NCI-H1694 treated with DMSO at 0.1 percent for 48 hours (cell line): ENCODE results near the gene CNOT9.
"Not testable (repeated sequence)": the region's sequence is repeated elsewhere in the genome, so short reads cannot be mapped to it uniquely, and the experiment has no call there.

Source experiments
- DNase-seq: peaks from one replicate; lab custom pipeline; 2025; lab: John Stamatoyannopoulos, UW

Gene CNOT9, protein sequence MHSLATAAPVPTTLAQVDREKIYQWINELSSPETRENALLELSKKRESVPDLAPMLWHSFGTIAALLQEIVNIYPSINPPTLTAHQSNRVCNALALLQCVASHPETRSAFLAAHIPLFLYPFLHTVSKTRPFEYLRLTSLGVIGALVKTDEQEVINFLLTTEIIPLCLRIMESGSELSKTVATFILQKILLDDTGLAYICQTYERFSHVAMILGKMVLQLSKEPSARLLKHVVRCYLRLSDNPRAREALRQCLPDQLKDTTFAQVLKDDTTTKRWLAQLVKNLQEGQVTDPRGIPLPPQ

DNA sequence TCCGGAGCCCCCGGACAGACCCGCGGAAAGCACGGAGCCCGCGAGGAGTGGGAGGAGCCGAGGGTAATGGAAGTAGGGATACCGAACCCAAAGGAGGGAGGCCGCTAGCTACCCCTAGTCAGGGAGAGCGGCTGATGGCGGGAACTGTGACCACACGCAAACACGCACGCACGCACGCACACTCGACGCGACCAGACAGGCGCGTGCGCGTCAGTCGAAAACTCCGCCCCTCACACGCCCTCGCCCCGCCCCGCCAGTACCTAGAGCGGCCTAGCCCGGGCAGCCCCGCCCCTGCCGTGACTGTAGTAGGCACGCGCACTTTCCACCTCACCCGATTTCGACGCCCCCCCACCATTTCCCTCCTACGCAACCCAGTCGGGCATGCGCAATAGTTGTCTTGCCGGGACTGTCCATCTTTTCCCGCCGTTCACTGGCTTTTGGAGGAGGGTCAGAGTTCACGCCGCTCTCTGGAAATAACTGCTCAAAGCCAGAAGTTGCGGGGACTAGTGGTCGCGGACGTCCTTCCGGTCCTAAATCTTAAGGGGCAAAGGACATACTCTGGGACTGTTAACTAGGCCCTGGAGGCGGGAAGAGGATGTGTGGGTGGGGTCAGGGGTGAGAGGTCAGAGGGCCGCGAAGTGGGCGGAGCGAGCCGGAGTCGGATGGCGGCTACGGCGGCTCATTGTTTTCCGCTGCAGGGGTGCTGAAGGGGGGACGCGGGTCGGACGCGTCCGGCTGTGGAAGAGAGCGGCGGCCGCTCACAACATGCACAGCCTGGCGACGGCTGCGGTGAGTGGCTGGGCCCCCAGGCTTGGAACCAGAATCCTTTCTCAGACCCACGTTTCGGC, at the start of gene CNOT9, which contains the start of gene USP37:
CNOT9 (plus strand) TSS at position 650 of the 848 bp plus-strand sequence; CDS start at position 766, 116 bp downstream.
USP37 (minus strand) TSS at position 162 of the 848 bp plus-strand sequence. CDS start 9,698 bp downstream, outside the sequence.
- DNase-seq, result peak; percentile 98

DNA sequence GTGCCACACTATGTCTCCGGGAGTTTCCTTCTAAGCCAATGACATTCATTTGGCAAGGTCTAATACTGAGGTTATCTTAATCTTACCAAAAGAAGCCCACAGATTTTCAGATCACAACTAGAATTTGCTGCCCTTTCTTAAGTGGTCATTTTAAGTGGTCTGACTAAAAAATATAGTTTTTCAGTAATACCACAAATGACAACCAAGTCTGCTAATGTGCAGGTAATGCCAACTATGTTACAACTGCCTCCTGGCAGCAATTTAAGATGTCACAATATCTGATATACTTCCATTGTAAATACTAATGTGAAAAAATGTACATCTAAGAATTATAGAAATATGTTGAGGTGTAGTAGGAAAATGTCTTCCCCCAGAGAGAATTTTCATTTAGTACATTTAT, 49.8 kb upstream of the CNOT9 start:
- DNase-seq, result no peak

DNA sequence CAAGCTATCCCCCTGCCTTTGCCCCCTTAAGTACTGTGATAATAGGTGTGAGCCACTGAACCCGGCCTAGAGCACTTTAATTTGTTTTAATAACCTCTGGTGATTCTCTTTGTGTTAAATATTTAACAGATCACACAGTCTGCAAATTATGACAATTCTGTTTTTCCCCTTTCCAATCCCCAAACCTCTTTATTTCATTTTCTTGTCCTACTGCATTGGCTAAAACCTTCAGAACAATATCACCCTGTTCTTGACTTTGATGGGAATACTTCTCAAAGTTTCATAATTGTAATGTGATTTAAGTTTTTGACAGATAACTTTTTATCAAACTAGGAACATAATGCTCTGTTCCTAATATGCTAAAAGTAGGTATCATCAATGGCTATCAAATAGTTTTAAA, 45.0 kb upstream of the CNOT9 start:
- no peak for DNase-seq

DNA sequence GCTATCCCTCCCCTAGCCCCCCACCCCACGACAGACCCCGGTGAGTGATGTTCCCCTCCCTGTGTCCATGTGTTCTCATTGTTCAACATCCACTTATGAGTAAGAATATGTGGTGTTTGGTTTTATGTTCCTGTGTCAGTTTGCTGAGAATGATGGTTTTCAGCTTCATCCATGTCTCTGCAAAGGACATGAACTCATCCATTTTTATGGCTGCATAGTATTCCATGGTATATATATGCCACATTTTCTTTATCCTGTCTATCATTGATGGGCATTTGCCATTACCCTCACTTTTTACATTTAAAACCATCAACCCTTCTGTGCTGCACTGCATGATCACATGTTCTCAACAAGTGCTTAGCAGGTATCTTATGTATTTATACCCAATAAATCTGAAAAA, 40.2 kb upstream of the CNOT9 start:
- DNase-seq, result not testable (repeated sequence)

DNA sequence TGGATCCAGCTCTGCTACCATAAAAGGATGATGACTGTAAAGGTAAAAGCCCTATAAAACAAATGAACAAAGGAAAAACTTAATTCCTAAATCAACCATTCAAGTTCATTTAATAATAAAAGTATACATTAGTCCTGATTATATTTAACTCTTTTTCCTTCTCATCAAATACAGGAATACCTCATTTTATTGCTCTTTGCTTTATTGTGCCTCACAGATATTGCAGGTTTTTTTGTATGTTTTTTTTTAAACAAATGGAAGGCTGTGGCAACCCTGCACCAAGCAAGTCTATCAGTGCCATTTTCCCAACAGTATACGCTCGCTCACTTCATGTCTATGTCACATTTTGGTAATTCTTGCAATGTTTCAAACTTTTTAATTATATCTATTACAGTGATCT, 38.6 kb upstream of the CNOT9 start:
- DNase-seq, result no peak

DNA sequence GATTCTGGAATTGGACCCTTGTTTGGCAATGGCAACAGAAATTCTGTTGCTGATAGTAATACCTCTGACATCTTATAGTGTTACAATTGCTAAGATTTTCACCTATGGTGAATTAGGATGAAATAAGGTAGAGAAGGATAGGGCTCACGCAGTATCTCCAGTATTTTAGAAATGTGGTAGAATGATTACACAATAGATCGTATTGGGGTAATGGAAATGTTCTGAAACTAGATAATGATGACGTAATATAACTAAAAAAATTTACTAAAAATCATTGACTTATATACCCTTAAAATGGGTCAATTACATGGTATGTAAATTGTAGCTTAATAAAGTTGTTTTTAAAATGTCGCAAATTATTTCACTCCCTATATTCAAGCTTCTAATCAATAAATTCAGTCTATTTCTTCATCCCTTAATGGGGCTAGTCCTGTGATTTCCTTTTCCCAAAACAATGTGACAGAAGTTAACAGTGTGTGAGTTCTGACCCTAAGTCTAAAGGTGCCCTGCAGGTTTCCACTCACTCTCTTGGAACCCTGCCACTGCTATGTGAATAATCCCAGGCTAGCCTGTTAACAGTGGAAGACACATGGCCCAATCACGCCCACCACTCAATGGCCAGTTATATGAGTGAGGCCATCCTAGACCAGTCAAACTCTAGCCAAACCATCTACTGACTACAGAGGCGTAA, 31.7 kb upstream of the CNOT9 start:
- no peak for DNase-seq

DNA sequence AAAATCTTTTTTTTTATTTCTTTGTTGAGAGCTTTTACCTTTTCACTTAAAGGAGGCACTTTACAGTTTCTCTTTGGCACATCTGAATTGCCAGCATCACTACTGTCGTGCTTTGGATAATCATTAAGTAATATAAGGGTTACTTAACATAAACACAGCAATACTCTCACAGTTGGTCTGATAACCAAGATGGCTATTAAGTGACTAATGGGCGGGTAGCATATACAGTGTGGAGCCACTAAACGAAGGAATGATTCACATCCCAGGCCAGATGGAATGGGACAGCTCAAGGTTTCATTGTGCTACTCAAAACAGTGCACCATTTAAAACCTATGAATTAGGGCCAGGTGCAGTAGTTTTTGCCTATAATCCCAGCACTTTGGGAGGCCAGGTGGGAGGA, 28.6 kb upstream of the CNOT9 start:
- DNase-seq, result no peak

DNA sequence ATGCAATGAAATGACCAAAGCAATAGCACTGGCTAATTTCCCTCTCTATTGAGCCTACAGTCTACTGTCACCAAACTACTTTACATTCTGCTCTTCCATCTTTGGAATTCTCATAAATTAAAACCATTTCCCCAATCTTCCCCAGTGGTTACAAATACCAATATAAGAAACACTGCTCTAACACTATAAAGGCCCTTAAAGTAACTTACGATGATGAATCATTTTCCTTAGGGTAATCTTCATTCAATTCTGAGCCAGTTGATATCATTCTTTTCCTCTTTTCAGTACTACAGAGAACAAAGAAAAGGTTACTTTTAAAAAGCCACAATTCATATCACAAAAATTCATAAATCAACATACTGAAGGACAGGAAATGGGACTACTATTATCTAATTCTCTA, 22.6 kb upstream of the CNOT9 start:
- no peak for DNase-seq

DNA sequence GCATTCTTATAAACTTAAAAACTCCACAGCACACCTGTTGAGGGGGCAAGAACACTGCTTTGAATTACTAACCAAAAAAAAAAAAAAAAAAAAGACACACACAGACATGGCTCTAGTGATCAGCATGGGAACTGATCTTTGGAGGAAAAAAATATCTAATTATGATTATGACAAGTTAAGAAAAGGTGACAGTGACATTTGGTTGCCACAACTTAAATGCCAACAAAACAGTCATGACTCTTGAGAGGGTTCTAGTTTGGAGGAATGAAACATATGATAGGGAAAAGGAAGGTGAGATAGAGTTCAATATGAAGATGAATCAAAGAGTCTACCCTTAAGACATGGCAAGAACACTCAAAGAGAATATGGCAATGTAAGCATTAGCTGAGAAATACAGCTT, 21.1 kb upstream of the CNOT9 start:
- DNase-seq, result no peak

DNA sequence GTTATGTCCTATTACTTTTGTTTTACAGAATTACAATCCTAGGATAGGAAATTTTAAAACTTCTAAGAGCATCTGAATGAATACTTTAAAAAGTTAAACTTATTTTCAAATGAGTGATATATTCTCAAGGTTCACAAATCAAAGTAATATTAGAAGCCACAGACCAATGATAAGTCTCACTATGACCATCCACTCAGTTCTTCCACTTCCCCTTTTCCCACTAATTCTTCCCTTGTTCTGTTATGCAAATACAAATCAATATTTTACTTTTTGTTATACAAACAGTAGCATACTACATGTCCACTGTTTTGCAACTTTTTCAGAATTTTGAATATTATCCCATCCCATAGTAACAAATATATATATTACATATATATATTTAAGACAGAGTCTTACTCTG, 20.7 kb upstream of the CNOT9 start:
- no peak for DNase-seq

DNA sequence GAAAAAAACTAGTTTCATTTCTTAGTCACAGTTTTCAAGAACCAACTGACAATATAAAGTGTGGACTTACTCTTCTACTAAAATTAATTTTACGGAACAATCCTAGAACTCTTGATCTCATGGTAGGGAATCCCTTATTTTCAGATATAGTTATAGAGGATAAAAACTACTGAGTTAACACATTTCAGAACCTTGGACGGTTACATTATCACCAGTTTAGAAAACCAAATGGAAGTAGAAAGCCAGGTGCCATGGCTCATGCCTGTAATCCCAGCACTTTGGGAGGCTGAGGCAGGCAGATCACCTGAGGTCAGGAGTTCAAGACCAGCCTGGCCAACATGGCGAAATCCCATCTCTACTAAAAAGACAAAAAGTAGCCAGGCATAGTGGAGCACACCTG, 14.4 kb upstream of the CNOT9 start:
- DNase-seq, result not testable (repeated sequence)

DNA sequence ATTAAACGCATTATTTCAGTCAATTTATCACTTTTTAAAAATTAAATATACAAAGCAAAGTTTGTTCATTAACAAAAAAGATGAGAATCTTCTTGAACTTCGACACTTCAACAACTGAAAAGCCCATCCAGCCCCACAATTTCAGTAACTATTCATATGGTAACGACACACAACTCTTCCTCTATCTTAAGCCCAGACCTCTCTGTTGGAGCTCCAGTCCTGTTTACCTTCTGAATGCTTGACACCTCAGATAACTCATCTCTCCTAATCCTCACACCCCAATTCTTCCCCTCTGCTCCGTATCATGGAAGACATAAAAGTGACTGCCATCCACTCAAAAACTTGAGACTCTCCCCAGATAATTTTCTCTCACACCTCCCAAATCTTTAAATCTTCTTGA, 13.1 kb upstream of the CNOT9 start:
- no peak for DNase-seq

DNA sequence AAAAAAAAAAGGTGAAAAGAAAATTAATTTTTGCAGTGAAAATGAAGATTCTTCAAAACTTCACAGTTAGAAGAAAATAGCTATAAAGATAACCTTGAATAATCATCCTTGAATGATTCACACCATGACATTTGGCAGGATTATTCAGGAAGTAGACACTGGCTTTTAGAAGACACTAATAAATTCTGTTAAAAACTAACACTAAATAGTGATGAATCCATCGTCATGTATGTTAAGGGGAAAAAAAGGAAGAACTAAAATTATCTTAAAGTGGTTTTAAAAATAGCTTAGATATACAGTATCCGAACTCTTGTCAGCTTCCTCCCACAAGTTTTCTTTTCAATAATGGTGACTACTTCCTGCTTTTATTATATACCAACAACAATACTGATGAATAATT, 10.7 kb upstream of the CNOT9 start:
- DNase-seq, result no peak

DNA sequence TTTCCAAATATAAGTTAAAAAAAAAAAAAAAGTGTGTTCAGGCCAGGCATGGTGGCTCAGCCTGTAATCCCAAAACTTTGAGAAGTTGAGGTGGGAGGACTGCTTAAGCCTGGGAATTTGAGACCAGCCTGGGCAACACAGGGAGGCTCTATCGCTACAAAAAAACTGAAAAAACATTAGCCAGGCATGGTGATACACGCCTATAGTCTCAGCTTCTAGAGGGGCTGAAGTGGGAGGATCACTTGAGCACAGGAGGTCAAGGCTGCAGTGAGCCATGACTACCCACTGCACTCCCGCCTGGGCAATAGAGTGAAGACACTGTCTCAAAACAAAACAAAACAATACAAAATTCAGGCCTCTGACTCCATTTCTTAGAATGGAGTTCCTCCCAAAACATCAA, 9.7 kb upstream of the CNOT9 start:
- no peak for DNase-seq

DNA sequence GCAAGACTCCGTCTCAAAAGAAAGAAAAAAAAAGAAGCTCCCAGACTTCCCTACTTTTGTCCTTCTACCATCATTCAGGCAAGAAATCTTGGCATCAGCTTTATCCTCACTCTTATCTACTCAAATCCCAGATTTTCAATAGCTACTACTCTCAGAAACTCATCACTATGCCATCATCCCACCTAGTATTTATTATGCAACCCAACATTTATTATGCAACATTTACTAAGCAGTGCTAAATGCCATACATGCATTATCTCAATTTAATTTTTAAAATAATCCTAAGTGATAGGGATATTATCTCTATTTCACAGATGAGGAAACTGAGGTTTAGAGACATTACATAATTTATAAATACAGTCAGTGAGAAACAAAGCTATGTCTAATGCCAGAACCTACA, 4.6 kb upstream of the CNOT9 start:
- DNase-seq, result no peak

DNA sequence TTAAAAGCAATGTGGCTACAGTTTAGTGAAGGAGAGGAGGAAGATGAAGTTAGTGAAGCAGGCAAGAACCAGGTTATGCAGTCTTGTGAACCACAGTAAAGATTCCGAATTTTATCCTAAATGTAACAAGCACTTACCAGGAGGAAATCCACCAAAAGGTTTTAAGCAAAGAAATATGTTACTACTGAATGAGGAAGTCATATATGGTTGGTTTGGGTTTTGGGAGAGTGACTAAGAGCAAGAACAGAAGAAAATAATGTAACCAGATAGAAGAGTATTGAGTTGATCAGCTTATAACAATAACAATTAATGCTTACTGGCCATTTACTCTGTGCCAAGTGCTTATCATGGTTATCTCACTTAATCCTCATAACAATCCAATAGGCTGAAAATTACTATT, 2.3 kb upstream of the CNOT9 start:
- DNase-seq, result no peak

DNA sequence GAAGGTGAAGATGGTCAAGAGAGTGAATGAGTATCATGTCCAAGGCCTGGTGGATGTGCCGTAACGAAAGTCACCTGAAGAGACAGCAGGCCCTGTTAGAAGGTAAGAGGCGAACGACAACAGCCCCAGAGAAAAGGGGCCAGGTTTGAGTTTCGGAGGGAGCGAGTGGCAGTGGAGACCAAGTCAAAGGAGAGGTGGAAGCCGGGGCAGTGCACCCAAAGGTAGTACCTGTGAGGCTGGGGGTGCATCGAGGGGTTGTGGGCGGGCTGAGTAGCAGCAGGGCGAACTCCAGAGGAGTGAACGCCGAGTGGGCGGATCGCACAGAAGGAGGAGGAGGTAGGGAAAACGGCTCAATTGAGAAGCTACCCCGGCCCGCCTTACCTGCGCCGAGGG, 846 bp upstream of the CNOT9 start:
- peak; percentile 73 for DNase-seq

DNA sequence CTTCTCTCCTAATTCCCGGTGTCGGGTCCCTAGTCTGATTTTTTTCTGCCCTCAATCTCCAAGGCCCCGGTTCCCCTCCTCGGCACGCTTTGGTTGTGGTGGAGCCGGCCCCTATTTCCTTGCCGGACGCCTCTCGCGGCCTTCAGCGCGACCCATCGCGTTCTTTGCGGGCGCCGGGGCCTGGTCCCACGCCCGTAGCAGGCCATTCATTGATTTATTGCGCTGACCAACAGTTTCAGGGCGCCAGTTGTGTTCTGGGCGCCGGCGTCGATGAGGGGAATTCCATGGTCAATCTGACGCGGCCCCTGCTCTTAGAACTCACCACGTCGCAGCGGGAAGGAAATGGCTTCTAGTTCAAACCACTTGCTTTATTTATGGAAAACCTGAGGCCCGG, 396 bp downstream of the CNOT9 start:
- peak; percentile 11 for DNase-seq

DNA sequence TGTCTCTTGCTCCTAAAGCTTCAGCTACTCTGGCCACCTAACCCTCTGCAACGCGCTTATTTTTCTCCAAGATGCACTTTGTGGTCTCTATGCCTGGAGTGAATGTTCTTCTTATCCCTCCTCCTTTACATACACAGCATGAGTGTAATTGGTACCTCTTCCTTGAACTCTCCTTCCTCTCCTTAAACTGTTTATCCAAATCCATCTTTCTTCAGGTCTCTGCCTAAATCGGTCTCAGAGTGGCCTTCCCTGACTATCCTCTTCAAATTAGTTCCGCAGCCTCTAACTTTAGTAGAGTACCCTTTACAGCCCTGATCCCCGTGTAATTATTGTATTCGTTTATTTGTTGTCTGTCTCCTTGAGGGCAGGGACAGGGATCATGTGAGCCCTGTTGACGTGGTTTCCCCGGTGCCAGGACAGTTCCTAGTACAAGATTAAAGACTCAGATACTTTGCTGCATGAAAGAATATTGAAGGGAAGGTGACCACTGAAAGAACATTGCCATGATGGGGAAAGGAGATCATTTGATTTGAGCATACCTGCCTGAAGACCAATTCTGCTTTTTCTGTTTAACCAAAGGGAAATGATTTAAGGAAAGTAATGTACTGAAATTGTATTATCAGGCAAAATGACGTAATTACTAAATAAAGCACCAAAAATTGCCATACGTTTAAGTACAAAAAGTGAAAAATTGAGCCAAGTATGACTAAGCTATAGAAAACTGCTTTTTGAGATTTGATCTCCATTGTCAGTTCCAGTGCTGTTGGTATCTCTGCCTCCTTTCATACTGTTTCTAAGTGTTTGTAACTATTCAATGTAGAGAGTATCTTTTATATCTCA, 1.2 kb downstream of the CNOT9 start:
- no peak for DNase-seq

DNA sequence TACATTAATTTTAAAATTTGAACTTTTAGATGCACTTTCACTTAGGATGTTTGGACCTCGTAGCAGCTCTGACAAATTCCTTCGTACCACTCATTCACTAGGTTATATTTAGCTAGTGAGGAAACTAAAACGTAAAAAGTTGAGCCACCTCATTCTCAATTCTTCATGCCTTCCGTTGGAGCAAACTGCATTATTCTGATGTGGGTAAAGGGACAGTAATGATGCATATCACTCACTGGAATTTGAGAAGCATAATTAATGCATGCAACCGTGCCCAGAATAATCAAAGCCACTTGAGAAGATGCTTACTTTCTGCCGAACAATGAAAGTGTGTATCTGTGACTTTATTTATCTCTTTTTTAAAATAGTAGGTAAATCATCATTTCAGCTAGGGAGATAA, 2.2 kb downstream of the CNOT9 start:
- no peak for DNase-seq

DNA sequence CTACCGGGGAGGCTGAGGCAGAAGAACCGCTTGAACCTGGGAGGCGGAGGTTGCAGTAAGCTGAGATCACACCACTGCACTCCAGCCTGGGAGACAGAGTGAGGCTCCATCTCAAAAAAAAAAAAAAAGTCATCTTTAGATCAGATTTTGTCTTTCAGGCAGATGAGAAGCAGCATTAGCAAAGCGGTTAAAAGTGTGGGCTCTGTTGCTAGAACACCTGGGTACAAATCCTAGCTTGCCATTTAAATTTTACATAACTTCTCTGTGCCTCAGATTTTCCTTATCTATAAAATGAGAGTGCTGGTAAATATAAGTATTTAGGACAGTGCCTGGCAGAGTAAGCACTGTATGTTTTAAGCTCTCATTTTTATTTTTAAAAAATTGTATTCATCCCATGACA, 8.2 kb downstream of the CNOT9 start:
- DNase-seq, result no peak
